GM21529 (cell line): ENCODE measurements around the gene BET1L.
"Not testable (repeated sequence)": the region's sequence is repeated elsewhere in the genome, so short reads cannot be mapped to it uniquely, and the experiment has no call there.

ENCODE experiments used
- ATAC-seq: cut with Tn5 transposase; IDR thresholded peaks from one replicate; pipeline ENCODE4 v1.9.1; 2021; ENCODE audit not compliant: unreplicated experiment

BET1L gene

GRCh38 chr11:230431-230830 lies 23.2 kb upstream of the BET1L start:
- no peak for ATAC-seq

GRCh38 chr11:227824-228379 lies 20.7 kb upstream of the BET1L start:
- ATAC-seq = no peak

GRCh38 chr11:225734-226453 lies 18.7 kb upstream of the BET1L start:
- peak; percentile 70 for ATAC-seq

GRCh38 chr11:224424-224823 lies 17.2 kb upstream of the BET1L start:
- ATAC-seq = no peak

GRCh38 chr11:223884-224283 lies 16.7 kb upstream of the BET1L start:
- ATAC-seq = no peak

- no peak for ATAC-seq
Observed at GRCh38 chr11:223026-223789, 16.0 kb upstream of the BET1L start.

- no peak for ATAC-seq
Observed at GRCh38 chr11:221998-222789, 15.0 kb upstream of the BET1L start.

GRCh38 chr11:221539-221938 lies 14.3 kb upstream of the BET1L start:
- ATAC-seq = no peak

GRCh38 chr11:220641-221215 lies 13.5 kb upstream of the BET1L start:
- ATAC-seq = not testable (repeated sequence)

- no peak for ATAC-seq
Observed at GRCh38 chr11:218815-219593, 11.8 kb upstream of the BET1L start.

- ATAC-seq = no peak
Observed at GRCh38 chr11:217704-218103, 10.5 kb upstream of the BET1L start.

GRCh38 chr11:216081-216974 lies 9.1 kb upstream of the BET1L start:
- no peak for ATAC-seq

- no peak for ATAC-seq
Observed at GRCh38 chr11:215581-216037, 8.4 kb upstream of the BET1L start.

- no peak for ATAC-seq
Observed at GRCh38 chr11:214083-214482, 6.9 kb upstream of the BET1L start.

GRCh38 chr11:213111-213510 lies 5.9 kb upstream of the BET1L start:
- no peak for ATAC-seq

- no peak for ATAC-seq
Observed at GRCh38 chr11:212150-213100, 5.2 kb upstream of the BET1L start.

GRCh38 chr11:211741-212140 lies 4.5 kb upstream of the BET1L start:
- ATAC-seq = no peak

- no peak for ATAC-seq
Observed at GRCh38 chr11:211295-211694, 4.1 kb upstream of the BET1L start.
